Adrenal gland (tissue), 12 donors: ENCODE measurements around the gene TUBGCP2. TPM values are rescaled to one million over a fixed set of nuclear protein-coding genes. Genes with fewer than 3 reads are reported as not detected.
A peak's percentile ranks its signal among the peaks of the same experiment; 100 is the strongest.

Experiments
- DNase-seq, 7 donors: peaks; one replicate each; pipeline ENCODE4 v3.0.0-alpha.2; 2019 to 2020
- H3K27ac ChIP-seq, 5 donors: fragments of 200-600 bp; sonication (generic) in 4 of 5; 1 replicate in 3 of 5; 2 replicates in 2 of 5; pipeline versions ENCODE4 v1.5.1 to v1.8.0; 2016 to 2020; ENCODE audit warnings: mild to moderate bottlenecking in 1 of 5
- H3K27me3 ChIP-seq: fragments of 200-600 bp; 2 replicates; pipeline ENCODE4 v1.8.0; 2021
- H3K36me3 ChIP-seq, 2 donors: fragments of 200-600 bp; replicated peaks in 1 of 2; 1 replicate in 1 of 2; 2 replicates in 1 of 2; pipeline versions ENCODE4 v1.5.1 to v1.8.0; 2018 to 2022
- H3K4me1 ChIP-seq, 2 donors: fragments of 200-600 bp; replicated peaks in 1 of 2; 1 replicate in 1 of 2; 2 replicates in 1 of 2; pipeline versions ENCODE4 v1.5.1 to v1.8.0; 2018 to 2021
- H3K4me3 ChIP-seq, 4 donors: fragments of 200-600 bp; sonication (generic) in 3 of 4; one replicate each; pipeline ENCODE4 v1.5.1; 2016 to 2018
- H3K9me3 ChIP-seq, 3 donors: fragments of 200-600 bp; sonication (generic) in 1 of 3; replicated peaks in 1 of 3; 1 replicate in 2 of 3; 2 replicates in 1 of 3; pipeline versions ENCODE4 v1.5.1 to v1.8.0; 2016 to 2021
- POLR2A ChIP-seq, 2 donors: fragments of 450-650 bp; IDR thresholded peaks; one replicate each; pipeline ENCODE4 v1.6.1; 2017; ENCODE audit warnings: antibody characterized with exemption in 2 of 2, mild to moderate bottlenecking in 2 of 2, moderate library complexity in 1 of 2
- WGBS, 4 donors: extraction: QIAGEN DNeasy Blood & Tissue Kit in 2 of 4; methylation state at CpG; one replicate each; pipeline versions ENCODE4 v1.1.5 to v1.1.7; 2013 to 2017; 5-methylcytosine and 5-hydroxymethylcytosine counted together
- intact Hi-C, 2 donors: fragments of 100-400 bp; cut with DNase I; formaldehyde crosslinking; loops; one replicate each; pipeline versions ENCODE4 v1.14.1 to v1.15.0; 2022 to 2023
- polyA plus RNA-seq, 3 donors: library from polyadenylated mRNA; stranded (reverse); fragments of 200-250 nt in 2 of 3; fragments of 350-450 nt in 1 of 3; fragmentation: Illumina TruSeq in 1 of 3; extraction: RNeasy Lipid Tissue Mini Kit (QIAGEN cat#74804) in 1 of 3; gene quantifications; one replicate each; pipeline ENCODE4 v1.2.3, GENCODE V29; 2013 to 2014
- total RNA-seq, 9 donors: library from RNA; depleted of rRNA in 4 of 9; stranded (reverse); fragments of >200 nt in 4 of 9; fragments of 120-200 nt in 1 of 9; fragmentation: NEBNext Ultra II Directional in 1 of 9; extraction: Animal tissue kit (Norgen Biotek cat#: 25700) in 1 of 9; gene quantifications; one replicate each; pipeline versions ENCODE4 v1.1.0 to v1.2.4, GENCODE V29; 2013 to 2023
- TF ChIP-seq, protein P1 (sequence below), 6 experiments: fragments of 450-650 bp in 4 of 6; fragments of 200-600 bp in 2 of 6; sonication (generic) in 1 of 6; IDR thresholded peaks; 1 replicate in 5 of 6; 2 replicates in 1 of 6; pipeline versions ENCODE4 v1.5.1 to v1.8.0; 2016 to 2021; ENCODE audit warnings: antibody characterized with exemption in 6 of 6, mild to moderate bottlenecking in 2 of 6, moderate library complexity in 1 of 6
- donor health status: healthy with polysubstance abuse.
- donor health status: Bipolar disorder and iron deficiency.
- donor health status: DM: yes; HTN: yes; CAD: no.
- donor health status: DM: no; HTN: no; CAD: no.
- donor health status: DM: no; HTN: no; CAD: no.
- donor health status: DM: yes; HTN: yes; CAD: no.

The TUBGCP2 gene
- total and polyA plus RNA-seq, 12 donors = 30.9 to 234 (median 62.0) TPM

DNA sequence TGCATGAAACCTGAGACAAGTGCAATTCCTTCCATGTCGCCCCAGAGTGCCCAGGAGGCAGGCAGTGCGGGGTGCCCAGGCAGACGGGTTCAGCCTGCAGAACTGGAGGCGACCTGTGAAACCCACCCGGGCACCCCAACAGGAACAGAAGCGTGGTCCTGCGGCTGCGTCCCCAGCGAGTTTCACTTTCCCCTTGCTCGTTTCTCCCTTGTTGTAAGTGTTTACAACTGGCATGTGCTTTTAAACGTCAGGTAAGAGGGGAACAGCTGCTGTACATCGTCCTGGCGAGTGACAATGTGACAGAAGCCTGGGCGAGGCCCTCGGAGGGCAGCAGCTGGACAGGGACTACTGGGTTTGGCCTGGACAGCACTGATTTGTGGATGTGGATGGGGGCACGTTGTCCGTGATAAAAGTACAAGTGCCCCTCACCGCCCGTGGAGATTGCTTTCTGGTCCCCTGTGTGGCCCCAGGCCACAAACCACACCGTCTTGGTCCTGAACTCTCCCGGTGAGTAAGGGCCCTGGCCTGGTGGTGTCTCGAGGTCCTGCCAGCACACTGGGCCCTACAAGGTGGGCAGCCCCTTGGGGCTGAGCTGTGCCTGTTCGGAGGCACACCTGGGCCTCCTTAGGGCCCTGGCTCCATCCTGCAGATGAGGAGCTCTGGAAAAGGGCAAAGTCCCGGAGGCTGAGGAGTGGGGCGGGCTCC is 67.0 kb downstream of the TUBGCP2 start:
- 76 to 85% (median 77%) methylated on average over 15 to 25 of the region's 25 CpGs for WGBS, 4 donors
- intact Hi-C loops = no loop called here
- Histone ChIP-seq H3K4me1 (peaks cover 0 to 4% of the 10 kb centered on the region in 2 donors), H3K27ac (no peak overlapping the region), H3K27me3 (peaks cover 23% of the 10 kb centered on the region), H3K9me3 (no peaks in the 10 kb centered on the region), H3K4me3 (no peak overlapping the region), H3K36me3 (no peaks in the 10 kb centered on the region)
- no peak for TF ChIP-seq POLR2A (IDR thresholded peaks at IDR 0.05)
- TF ChIP-seq, protein P1, sequence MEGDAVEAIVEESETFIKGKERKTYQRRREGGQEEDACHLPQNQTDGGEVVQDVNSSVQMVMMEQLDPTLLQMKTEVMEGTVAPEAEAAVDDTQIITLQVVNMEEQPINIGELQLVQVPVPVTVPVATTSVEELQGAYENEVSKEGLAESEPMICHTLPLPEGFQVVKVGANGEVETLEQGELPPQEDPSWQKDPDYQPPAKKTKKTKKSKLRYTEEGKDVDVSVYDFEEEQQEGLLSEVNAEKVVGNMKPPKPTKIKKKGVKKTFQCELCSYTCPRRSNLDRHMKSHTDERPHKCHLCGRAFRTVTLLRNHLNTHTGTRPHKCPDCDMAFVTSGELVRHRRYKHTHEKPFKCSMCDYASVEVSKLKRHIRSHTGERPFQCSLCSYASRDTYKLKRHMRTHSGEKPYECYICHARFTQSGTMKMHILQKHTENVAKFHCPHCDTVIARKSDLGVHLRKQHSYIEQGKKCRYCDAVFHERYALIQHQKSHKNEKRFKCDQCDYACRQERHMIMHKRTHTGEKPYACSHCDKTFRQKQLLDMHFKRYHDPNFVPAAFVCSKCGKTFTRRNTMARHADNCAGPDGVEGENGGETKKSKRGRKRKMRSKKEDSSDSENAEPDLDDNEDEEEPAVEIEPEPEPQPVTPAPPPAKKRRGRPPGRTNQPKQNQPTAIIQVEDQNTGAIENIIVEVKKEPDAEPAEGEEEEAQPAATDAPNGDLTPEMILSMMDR (IDR thresholded peaks at IDR 0.05) = no peak
- DNase-seq = no peak

DNA sequence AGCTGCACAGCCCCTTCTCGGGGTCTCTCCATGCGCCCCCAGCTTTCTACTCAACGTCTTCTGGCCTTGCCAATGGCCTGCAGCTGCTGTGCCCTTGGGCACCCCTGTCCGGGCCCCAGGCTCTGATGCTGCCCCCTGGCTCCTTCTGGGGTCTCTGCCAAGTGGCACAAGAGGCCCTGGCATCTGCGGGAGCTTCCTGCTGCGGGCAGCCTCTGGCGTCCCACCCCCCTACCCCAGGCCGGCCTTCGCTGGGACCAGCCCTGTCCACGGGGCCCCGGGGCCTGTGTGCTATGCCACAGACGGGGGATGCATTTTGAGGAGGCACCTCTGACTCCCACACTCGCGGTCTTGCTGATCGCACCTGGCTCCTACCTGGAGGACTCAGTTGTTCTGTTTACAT is 68.7 kb downstream of the TUBGCP2 start:
- intact Hi-C loops = loop anchor here in 1 of 2 donors (10.0 kb wide), 1 partner anchor 85 kb away; no protein-coding TSS in a partner anchor

DNA sequence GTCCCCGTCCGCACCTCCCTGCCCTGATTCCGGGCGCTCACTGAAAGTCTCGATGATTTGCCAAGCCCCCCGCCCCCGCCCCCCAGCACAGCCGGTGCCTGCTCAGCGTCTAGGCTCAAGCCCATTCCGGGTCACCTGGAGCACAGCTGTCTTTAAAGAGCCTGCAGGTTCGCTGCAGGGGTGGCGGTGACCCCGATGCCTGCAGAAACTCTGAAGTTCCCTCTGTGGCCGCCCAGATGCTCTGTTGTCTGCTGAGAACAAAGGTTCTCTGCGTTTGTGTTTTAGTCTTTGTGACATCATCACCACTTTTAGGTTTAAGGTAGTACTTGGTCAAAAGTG is 70.2 kb downstream of the TUBGCP2 start:
- H3K27me3 ChIP-seq = peaks cover 45% of the 10 kb centered on the region
- H3K9me3 ChIP-seq = no peaks in the 10 kb centered on the region
- no peak overlapping the region for H3K27ac ChIP-seq
- H3K36me3 ChIP-seq = no peaks in the 10 kb centered on the region
- intact Hi-C loops = loop anchor here in 1 of 2 donors (10.0 kb wide), 1 partner anchor 84 kb away; no protein-coding TSS in a partner anchor
- TF ChIP-seq, protein P1 (IDR thresholded peaks at IDR 0.05) = no peak
- no peak for TF ChIP-seq POLR2A (IDR thresholded peaks at IDR 0.05)
- no peak for DNase-seq
- 39 to 67% (median 53%) methylated on average over 15 of the region's 15 CpGs for WGBS, 4 donors
- no peak overlapping the region for H3K4me3 ChIP-seq
- H3K4me1 ChIP-seq = peaks cover 0 to 8% of the 10 kb centered on the region in 2 donors

More for the DNA sequence above, 68.7 kb downstream of the TUBGCP2 start:
- TF ChIP-seq, protein P1 (IDR thresholded peaks at IDR 0.05) = no peak
- no peak for TF ChIP-seq POLR2A (IDR thresholded peaks at IDR 0.05)
- H3K4me1 ChIP-seq = peaks cover 0 to 8% of the 10 kb centered on the region in 2 donors
- H3K27ac ChIP-seq = no peak overlapping the region
- DNase-seq = no peak
- no peaks in the 10 kb centered on the region for H3K9me3 ChIP-seq
- 58 to 74% (median 71%) methylated on average over 9 to 15 of the region's 15 CpGs for WGBS, 4 donors
- no peak overlapping the region for H3K4me3 ChIP-seq
- peaks cover 39% of the 10 kb centered on the region for H3K27me3 ChIP-seq
- no peaks in the 10 kb centered on the region for H3K36me3 ChIP-seq

DNA sequence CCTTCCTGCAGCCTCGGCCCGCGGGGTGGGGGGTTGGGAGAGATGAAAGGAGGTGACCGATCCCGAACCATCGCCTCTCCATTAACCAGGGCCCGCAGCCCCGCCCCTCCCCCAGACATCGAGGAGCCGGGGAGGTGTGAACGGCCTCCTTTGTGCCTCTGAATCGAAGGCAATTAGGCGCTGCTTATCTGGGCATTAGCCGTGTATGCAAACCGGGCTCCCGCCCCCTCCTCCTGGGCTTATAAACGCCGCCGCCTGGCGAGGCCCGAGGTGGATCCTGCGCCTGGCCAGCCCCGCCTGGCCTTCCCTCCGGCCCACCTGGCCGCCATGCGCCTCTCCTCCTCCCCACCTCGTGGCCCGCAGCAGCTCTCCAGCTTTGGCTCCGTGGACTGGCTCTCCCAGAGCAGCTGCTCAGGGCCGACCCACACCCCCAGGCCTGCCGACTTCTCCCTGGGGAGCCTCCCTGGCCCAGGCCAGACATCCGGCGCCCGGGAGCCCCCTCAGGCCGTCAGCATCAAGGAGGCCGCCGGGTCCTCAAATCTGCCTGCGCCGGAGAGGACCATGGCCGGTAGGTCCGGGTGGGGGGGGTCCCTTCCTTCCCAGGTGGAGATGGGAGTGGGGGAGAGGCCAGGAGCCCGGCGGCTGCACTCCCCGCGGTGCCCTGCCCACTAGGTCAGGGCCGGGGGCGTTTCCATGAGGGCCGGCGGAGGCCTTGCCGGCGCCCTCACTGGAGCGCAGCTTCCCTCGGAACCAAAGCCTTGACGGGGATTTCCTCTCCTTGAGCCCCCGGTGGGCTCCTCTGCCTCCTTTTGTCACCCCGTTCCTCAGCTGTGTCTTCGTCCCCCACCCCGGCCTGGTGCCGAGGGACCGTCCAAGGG is 70.8 kb downstream of the TUBGCP2 start, which contains the start of gene VENTX:
VENTX (plus strand) TSS at position 268 of the 878 bp plus-strand sequence; CDS start at position 328, 60 bp downstream.
- WGBS, 4 donors = 21 to 50% (median 32%) methylated on average over 11 to 60 of the region's 60 CpGs
- no peak for TF ChIP-seq POLR2A (IDR thresholded peaks at IDR 0.05)
- TF ChIP-seq, protein P1 (IDR thresholded peaks at IDR 0.05) = no peak
- Histone ChIP-seq H3K36me3 (no peaks in the 10 kb centered on the region), H3K9me3 (no peaks in the 10 kb centered on the region), H3K4me3 (peak within 1 kb of the TSS in 1 of 4 donors; percentile 38), H3K27me3 (peaks cover 48% of the 10 kb centered on the region), H3K27ac (no peak within 1 kb of the TSS), H3K4me1 (peaks cover 0 to 8% of the 10 kb centered on the region in 2 donors)
- intact Hi-C loops = loop anchor here in 1 of 2 donors (10.0 kb wide), 1 partner anchor 83 kb away; no protein-coding TSS in a partner anchor
- DNase-seq = no peak
